ENCODE data around the gene CREBBP. TPM values are rescaled to one million over a fixed set of nuclear protein-coding genes. Genes with fewer than 3 reads are reported as not detected.
"Not testable (repeated sequence)": the region's sequence is repeated elsewhere in the genome, so short reads cannot be mapped to it uniquely, and the experiment has no call there.

The CREBBP gene
- 100 to 1,000 TPM in 1 of 4 donors, 10 to 100 TPM in 3; 58.5 to 146 (median 65.6) TPM for total RNA-seq

DNA sequence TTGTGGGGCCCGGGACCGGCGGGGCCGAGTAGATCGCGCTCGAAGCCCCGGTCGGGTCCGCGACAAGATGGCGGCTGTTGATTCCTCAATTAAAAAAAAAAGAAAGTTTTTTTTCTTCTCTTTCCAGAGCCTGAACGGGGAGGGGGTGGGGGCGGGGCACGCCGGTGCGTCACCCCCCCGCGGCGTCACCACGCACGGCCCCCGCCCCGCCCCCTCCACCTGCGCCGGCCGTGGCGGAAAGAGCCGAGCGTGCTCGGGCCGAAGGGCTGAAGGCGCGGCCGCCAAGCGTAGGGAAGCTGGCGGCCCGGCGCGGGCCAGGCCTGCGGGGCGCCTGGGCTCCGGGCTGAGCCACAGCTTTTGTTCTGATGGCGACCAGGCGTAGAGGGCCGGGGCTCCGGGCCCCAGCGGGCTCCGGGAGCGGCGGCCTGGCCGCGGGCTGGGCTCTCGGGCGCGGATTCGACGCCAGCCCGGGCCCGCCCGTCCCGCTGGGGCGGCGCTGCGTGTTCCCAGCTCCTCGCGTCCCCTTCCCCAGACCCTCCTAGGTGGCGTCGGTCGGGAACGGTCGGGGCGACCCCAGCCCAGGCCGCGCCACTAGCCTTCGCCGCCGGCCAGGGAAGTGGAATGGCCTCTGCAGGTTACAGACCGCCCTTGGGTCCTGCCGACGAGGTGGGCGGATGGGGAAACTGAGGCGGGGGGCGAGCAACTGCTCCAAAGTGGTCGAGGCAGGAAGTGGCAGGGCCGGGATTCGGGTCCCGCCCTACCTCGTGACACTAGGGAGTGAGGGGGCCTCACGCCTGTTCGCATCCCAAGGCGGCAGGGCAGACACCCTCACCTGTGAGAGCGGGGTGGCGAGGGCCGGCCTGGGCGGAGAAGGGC lies at the start of gene CREBBP:
CREBBP (minus strand) TSS at position 91 of the 876 bp plus-strand sequence. CDS start 797 bp downstream, outside the sequence.
- TF ChIP-seq CTCF (IDR thresholded peaks at IDR 0.05) (no peak), POLR2A (IDR thresholded peaks at IDR 0.05) (peak; percentile 51 to 75)
- no peaks in the 10 kb centered on the region for H3K36me3 ChIP-seq
- peak within 1 kb of the TSS; percentile 83 to 99 for H3K27ac ChIP-seq
- DNase-seq: peak; percentile 81 to 88
- H3K4me1 ChIP-seq: peaks cover 0 to 7% of the 10 kb centered on the region in 2 donors
- H3K4me3 ChIP-seq: peak within 1 kb of the TSS; percentile 96 to 99
- H3K27me3 ChIP-seq: no peaks in the 10 kb centered on the region
- H3K9me3 ChIP-seq: no peaks in the 10 kb centered on the region
- intact Hi-C loops (cut with DNase I; ENCODE audit: low total_unique reads): no loop called here

GRCh38 chr16:3927147-3927546 lies 46.6 kb upstream of the CREBBP start:
- DNase-seq; H3K27ac ChIP-seq; H3K9me3 ChIP-seq; H3K27me3 ChIP-seq; H3K36me3 ChIP-seq; H3K4me3 ChIP-seq; intact Hi-C loops (cut with DNase I; ENCODE audit: low total_unique reads); H3K4me1 ChIP-seq: not testable (repeated sequence)

- TF ChIP-seq POLR2A (IDR thresholded peaks at IDR 0.05) (no peak), CTCF (IDR thresholded peaks at IDR 0.05) (no peak)
- H3K27me3 ChIP-seq: no peaks in the 10 kb centered on the region
These were observed 44.2 kb upstream of the CREBBP start for GRCh38 chr16:3924763-3925162.

DNA sequence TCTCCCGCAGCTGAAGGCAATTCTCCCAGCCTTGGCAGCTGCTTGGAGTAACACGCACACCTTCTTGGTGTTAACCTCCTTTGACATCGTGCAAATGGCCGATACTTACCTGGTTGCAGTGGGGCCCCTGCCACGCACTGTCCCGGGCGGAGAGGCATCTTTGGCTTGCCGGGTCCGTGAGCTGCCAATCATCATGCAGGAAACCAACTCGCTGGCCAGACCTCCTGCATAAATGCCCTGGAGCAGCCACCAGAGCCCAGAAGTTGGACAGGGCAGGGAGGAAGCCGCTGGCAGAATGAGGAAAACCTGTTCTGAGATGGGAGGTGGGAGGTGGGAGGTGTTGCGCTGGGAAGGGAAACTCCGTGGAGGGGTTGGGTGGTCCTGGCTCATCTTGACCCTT lies 41.7 kb upstream of the CREBBP start:
- H3K36me3 ChIP-seq: no peaks in the 10 kb centered on the region
- no peaks in the 10 kb centered on the region for H3K9me3 ChIP-seq
- no peak overlapping the region for H3K27ac ChIP-seq
- intact Hi-C loops (cut with DNase I; ENCODE audit: low total_unique reads): no loop called here
- DNase-seq: no peak
- no peaks in the 10 kb centered on the region for H3K4me1 ChIP-seq
- H3K4me3 ChIP-seq: no peak overlapping the region
- TF ChIP-seq POLR2A (IDR thresholded peaks at IDR 0.05) (no peak), CTCF (IDR thresholded peaks at IDR 0.05) (no peak)
- H3K27me3 ChIP-seq: no peaks in the 10 kb centered on the region

More at GRCh38 chr16:3924763-3925162, 44.2 kb upstream of the CREBBP start:
- H3K27ac ChIP-seq: no peak overlapping the region
- H3K9me3 ChIP-seq: no peaks in the 10 kb centered on the region
- H3K4me1 ChIP-seq: no peaks in the 10 kb centered on the region
- intact Hi-C loops (cut with DNase I; ENCODE audit: low total_unique reads): no loop called here
- DNase-seq: no peak
- no peak overlapping the region for H3K4me3 ChIP-seq
- no peaks in the 10 kb centered on the region for H3K36me3 ChIP-seq

- H3K4me1 ChIP-seq: no peaks in the 10 kb centered on the region
- no peaks in the 10 kb centered on the region for H3K27me3 ChIP-seq
- no peaks in the 10 kb centered on the region for H3K9me3 ChIP-seq
- intact Hi-C loops (cut with DNase I; ENCODE audit: low total_unique reads): no loop called here
- H3K4me3 ChIP-seq: no peak overlapping the region
- H3K36me3 ChIP-seq: no peaks in the 10 kb centered on the region
- TF ChIP-seq POLR2A (IDR thresholded peaks at IDR 0.05): no peak
- TF ChIP-seq CTCF (IDR thresholded peaks at IDR 0.05): no peak
- H3K27ac ChIP-seq: no peak overlapping the region
- no peak for DNase-seq
These were observed 39.7 kb upstream of the CREBBP start for GRCh38 chr16:3920206-3920605.
